ENCODE results near the gene PLPP7. TPM values are rescaled to one million over a fixed set of nuclear protein-coding genes. Genes with fewer than 3 reads are reported as not detected.

PLPP7 gene
- total RNA-seq, 1 experiment from 2014 or later = not detected

GRCh38 chr9:131308906-131309529 lies 19.5 kb downstream of the PLPP7 start:
- no peak for DNase-seq
- no peak overlapping the region for H3K9ac ChIP-seq (ENCODE audit: low read length)
- H3K27ac ChIP-seq (ENCODE audit: low read length) = no peak overlapping the region
- H2AFZ ChIP-seq (ENCODE audit: low read length) = no peak overlapping the region
- no peaks in the 10 kb centered on the region for H3K9me2 ChIP-seq (replicated peaks; ENCODE audit: insufficient read depth, low read length)
- no peak overlapping the region for H3K4me3 ChIP-seq (ENCODE audit: low read length)
- H3K27me3 ChIP-seq (ENCODE audit: low read length) = no peaks in the 10 kb centered on the region
- no peaks in the 10 kb centered on the region for H3K9me3 ChIP-seq (ENCODE audit: low read length)
- H3K4me1 ChIP-seq (ENCODE audit: low read length) = no peaks in the 10 kb centered on the region
- no peaks in the 10 kb centered on the region for H3K79me2 ChIP-seq (ENCODE audit: low read length)
- H3K4me2 ChIP-seq (ENCODE audit: low read depth, low read length, poor library complexity, severe bottlenecking) = no peak overlapping the region
- H4K20me1 ChIP-seq (ENCODE audit: insufficient read depth, low read depth, low read length) = no peaks in the 10 kb centered on the region
- H3K36me3 ChIP-seq (ENCODE audit: insufficient read depth, low read length) = no peaks in the 10 kb centered on the region

DNA sequence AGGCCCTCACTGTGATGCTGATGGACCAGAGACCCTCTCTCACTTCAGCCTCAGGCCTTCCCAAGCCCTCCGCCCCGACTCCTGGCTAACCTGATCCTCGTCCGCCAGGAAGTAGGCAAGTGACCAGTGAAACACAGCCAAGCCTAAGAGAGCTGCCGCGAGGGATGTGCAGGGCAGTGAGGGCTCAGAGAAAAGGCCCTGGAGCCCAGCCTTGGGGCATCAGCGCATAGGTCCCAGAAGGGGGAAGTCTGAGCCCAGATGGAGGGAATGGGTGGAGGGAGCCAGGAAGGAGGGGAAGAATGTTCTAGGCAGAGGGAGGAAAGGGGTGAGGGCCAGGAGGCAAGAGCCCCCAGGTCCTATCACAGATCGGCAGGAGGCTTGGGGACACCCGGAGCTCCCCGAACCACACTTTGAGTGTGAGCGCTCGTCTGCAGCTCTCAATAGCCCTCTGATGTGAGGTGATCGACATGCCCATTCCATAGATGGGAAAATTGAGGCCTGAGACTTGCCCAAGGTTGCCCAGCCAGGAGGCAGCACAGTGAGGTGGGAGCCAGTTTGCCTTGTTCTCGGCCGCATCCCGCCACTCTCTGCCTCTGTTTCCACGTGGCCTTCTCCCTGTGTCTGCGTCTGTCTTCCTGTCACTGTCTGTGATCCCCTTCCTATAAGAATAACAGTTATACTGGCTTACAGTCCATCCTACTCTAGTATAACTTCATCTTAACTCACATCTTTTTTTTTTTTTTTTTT lies 20.2 kb downstream of the PLPP7 start:
- Histone ChIP-seq H3K9ac (ENCODE audit: low read length) (no peak overlapping the region), H3K9me3 (ENCODE audit: low read length) (no peaks in the 10 kb centered on the region), H3K4me1 (ENCODE audit: low read length) (no peaks in the 10 kb centered on the region), H2AFZ (ENCODE audit: low read length) (no peak overlapping the region), H3K9me2 (replicated peaks; ENCODE audit: insufficient read depth, low read length) (no peaks in the 10 kb centered on the region), H3K79me2 (ENCODE audit: low read length) (no peaks in the 10 kb centered on the region), H3K36me3 (ENCODE audit: insufficient read depth, low read length) (no peaks in the 10 kb centered on the region), H3K27me3 (ENCODE audit: low read length) (no peaks in the 10 kb centered on the region), H4K20me1 (ENCODE audit: insufficient read depth, low read depth, low read length) (no peaks in the 10 kb centered on the region), H3K4me2 (ENCODE audit: low read depth, low read length, poor library complexity, severe bottlenecking) (no peak overlapping the region), H3K27ac (ENCODE audit: low read length) (no peak overlapping the region), H3K4me3 (ENCODE audit: low read length) (no peak overlapping the region)
- no peak for DNase-seq

DNA sequence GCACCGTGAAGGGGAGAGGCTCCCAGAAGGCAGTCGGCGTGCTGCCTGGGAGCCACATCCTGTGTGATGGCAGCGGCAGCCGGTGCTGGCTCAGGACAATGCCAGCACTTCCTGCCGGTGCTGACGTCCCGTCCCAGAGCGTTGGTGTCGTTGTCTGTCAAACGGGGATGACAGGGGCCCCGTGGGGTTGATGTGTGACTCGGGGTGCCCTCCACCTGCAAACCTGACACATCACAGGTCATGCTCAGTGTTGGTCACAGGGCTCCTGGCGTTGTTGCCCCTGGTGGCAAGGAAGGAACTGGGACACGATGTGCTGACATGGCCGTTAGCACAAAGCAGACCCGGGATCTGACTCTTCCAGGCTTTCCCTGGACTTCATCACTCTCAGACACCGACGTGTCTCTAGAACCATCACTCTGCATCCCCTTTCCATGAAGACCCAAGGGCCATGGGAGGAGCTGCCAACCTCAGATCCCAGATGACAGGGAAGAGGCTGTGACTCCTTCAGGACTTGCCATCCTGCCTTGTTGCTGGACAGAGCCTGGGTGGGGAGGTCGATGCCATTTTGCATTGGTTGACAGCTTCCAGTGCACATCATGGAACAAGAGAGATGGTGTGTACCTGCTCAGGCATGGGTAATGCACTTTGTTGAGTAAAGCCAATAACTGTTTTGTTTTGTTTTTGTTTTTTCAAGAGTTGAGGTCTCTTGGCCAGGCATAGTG lies 21.5 kb downstream of the PLPP7 start:
- Histone ChIP-seq H3K9me2 (replicated peaks; ENCODE audit: insufficient read depth, low read length) (no peaks in the 10 kb centered on the region), H3K4me3 (ENCODE audit: low read length) (no peak overlapping the region), H3K27me3 (ENCODE audit: low read length) (no peaks in the 10 kb centered on the region), H2AFZ (ENCODE audit: low read length) (no peak overlapping the region), H3K9ac (ENCODE audit: low read length) (no peak overlapping the region), H3K27ac (ENCODE audit: low read length) (no peak overlapping the region), H4K20me1 (ENCODE audit: insufficient read depth, low read depth, low read length) (no peaks in the 10 kb centered on the region), H3K4me1 (ENCODE audit: low read length) (no peaks in the 10 kb centered on the region), H3K36me3 (ENCODE audit: insufficient read depth, low read length) (no peaks in the 10 kb centered on the region), H3K9me3 (ENCODE audit: low read length) (no peaks in the 10 kb centered on the region), H3K79me2 (ENCODE audit: low read length) (no peaks in the 10 kb centered on the region), H3K4me2 (ENCODE audit: low read depth, low read length, poor library complexity, severe bottlenecking) (no peak overlapping the region)
- DNase-seq = no peak

DNA sequence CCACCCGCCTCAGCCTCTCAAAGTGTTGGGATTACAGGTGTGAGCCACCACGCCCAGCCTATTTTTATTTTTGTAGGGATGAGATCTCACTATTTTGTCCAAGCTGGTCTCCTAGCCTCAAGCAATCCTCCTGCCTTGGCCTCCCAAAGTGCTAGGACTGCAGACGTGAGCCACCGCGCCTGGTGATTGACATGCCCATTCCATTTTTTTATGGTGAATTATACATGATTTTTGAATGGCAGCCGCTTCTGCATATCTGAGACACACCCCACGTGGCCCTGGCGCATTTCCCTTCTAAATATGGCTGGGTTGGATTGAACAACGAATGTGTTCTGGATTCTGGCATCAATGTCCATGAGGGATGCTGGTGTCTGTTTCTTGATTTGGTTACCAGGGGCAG lies 22.7 kb downstream of the PLPP7 start:
- no peaks in the 10 kb centered on the region for H3K9me3 ChIP-seq (ENCODE audit: low read length)
- no peaks in the 10 kb centered on the region for H3K36me3 ChIP-seq (ENCODE audit: insufficient read depth, low read length)
- no peak overlapping the region for H3K4me2 ChIP-seq (ENCODE audit: low read depth, low read length, poor library complexity, severe bottlenecking)
- no peak for DNase-seq
- H3K27me3 ChIP-seq (ENCODE audit: low read length) = no peaks in the 10 kb centered on the region
- no peak overlapping the region for H3K9ac ChIP-seq (ENCODE audit: low read length)
- no peaks in the 10 kb centered on the region for H3K4me1 ChIP-seq (ENCODE audit: low read length)
- no peak overlapping the region for H2AFZ ChIP-seq (ENCODE audit: low read length)
- H3K27ac ChIP-seq (ENCODE audit: low read length) = no peak overlapping the region
- H3K4me3 ChIP-seq (ENCODE audit: low read length) = no peak overlapping the region
- no peaks in the 10 kb centered on the region for H3K79me2 ChIP-seq (ENCODE audit: low read length)
- H4K20me1 ChIP-seq (ENCODE audit: insufficient read depth, low read depth, low read length) = no peaks in the 10 kb centered on the region
- H3K9me2 ChIP-seq (replicated peaks; ENCODE audit: insufficient read depth, low read length) = no peaks in the 10 kb centered on the region

DNA sequence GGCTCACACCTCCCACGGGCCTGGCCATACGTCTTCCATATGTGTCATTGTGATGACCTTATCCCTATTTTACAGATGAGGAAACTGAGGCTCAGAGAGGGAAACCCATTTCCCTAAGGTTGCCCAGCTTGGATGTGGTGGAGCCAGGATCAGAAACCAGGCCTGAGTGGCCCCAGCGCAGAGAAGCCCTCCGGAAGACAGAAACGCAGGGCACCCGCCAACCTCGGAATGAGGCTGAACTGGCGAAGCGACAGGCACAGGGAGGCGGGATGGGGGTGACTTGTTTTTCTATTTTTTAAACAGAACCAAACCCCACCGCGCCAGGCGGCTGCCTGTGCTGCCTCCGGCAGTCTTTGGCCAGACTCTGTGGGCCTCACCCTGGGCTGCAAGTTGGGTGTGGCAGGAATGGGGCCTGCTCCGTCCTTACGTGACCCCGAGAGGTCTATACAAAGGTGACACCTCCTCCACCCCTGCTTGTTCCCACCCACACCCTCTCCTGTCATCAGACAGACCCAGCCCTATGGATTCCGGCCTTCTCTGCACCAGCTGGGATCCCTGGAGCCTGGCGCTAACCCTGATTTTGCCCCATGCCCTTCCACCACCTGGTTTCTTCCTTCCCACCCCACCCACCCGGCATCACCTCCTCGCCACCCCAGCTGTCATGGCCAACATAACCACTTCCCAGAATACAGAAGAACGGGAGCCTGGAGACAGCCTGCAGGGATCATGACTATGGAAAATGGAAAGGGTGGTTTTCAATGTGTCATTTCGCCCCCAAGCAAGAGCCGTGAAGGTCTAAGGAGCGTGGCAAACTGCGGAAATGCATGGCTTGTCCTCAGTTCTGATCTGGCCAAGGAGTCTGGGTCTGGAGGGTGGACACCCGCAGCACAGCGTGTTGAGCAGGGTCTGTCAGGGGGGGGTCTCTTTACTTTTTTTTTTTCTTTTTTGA lies 23.6 kb downstream of the PLPP7 start:
- Histone ChIP-seq H3K36me3 (ENCODE audit: insufficient read depth, low read length) (no peaks in the 10 kb centered on the region), H2AFZ (ENCODE audit: low read length) (no peak overlapping the region), H3K9ac (ENCODE audit: low read length) (no peak overlapping the region), H3K4me2 (ENCODE audit: low read depth, low read length, poor library complexity, severe bottlenecking) (no peak overlapping the region), H3K79me2 (ENCODE audit: low read length) (no peaks in the 10 kb centered on the region), H3K27me3 (ENCODE audit: low read length) (no peaks in the 10 kb centered on the region), H3K27ac (ENCODE audit: low read length) (no peak overlapping the region), H3K4me1 (ENCODE audit: low read length) (no peaks in the 10 kb centered on the region), H3K4me3 (ENCODE audit: low read length) (no peak overlapping the region), H3K9me2 (replicated peaks; ENCODE audit: insufficient read depth, low read length) (no peaks in the 10 kb centered on the region), H3K9me3 (ENCODE audit: low read length) (no peaks in the 10 kb centered on the region), H4K20me1 (ENCODE audit: insufficient read depth, low read depth, low read length) (no peaks in the 10 kb centered on the region)
- DNase-seq = no peak

DNA sequence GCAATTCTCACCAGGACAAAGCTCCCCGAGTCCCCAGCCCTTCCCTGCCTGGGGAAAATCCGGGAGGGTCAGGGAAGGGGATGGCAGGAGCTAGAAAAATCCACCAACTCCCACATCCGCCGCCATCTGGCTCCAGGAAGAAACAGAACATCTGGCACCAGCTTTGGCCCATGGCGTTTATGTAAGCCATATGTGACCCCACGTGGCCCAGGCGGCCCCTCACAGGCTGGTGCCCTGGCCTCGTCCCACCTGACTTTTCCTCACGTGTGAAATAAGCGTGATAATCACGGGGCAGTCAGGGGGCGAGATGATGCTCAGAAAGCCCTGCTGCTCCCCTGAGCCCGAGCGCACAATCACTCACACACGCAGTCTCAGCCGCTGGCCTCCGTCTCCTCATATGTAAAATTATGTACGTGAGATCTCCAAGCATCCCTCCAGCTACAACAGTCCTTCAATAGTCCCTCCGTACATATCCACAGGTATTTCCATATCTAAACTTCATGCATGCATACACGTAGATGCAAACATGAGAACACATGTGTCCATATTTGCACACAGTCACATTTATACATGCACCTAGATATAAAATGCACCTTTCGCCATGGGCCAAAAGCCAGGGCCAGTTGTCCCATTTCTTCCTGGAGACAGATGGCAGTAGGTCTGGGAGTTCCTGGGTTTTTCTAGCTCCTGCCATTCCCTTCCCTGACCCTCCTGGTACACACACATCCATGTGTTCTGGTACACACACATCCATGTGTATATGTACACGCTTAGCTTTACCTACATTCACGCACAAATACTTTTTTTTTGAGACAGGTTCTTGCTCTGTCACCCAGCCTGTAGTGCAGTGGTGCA lies 28.9 kb downstream of the PLPP7 start:
- no peak overlapping the region for H3K4me3 ChIP-seq (ENCODE audit: low read length)
- H3K9me3 ChIP-seq (ENCODE audit: low read length) = no peaks in the 10 kb centered on the region
- no peaks in the 10 kb centered on the region for H3K4me1 ChIP-seq (ENCODE audit: low read length)
- H3K4me2 ChIP-seq (ENCODE audit: low read depth, low read length, poor library complexity, severe bottlenecking) = no peak overlapping the region
- H3K27me3 ChIP-seq (ENCODE audit: low read length) = no peaks in the 10 kb centered on the region
- no peak overlapping the region for H3K27ac ChIP-seq (ENCODE audit: low read length)
- DNase-seq = no peak
- no peak overlapping the region for H2AFZ ChIP-seq (ENCODE audit: low read length)
- H3K9ac ChIP-seq (ENCODE audit: low read length) = no peak overlapping the region
- no peaks in the 10 kb centered on the region for H4K20me1 ChIP-seq (ENCODE audit: insufficient read depth, low read depth, low read length)
- H3K36me3 ChIP-seq (ENCODE audit: insufficient read depth, low read length) = no peaks in the 10 kb centered on the region
- no peaks in the 10 kb centered on the region for H3K9me2 ChIP-seq (replicated peaks; ENCODE audit: insufficient read depth, low read length)
- no peaks in the 10 kb centered on the region for H3K79me2 ChIP-seq (ENCODE audit: low read length)

- Histone ChIP-seq H2AFZ (ENCODE audit: low read length) (no peak overlapping the region), H3K9ac (ENCODE audit: low read length) (no peak overlapping the region), H3K4me2 (ENCODE audit: low read depth, low read length, poor library complexity, severe bottlenecking) (no peak overlapping the region), H3K79me2 (ENCODE audit: low read length) (no peaks in the 10 kb centered on the region), H3K36me3 (ENCODE audit: insufficient read depth, low read length) (no peaks in the 10 kb centered on the region), H3K9me3 (ENCODE audit: low read length) (no peaks in the 10 kb centered on the region), H3K4me1 (ENCODE audit: low read length) (no peaks in the 10 kb centered on the region), H3K27me3 (ENCODE audit: low read length) (no peaks in the 10 kb centered on the region), H3K4me3 (ENCODE audit: low read length) (no peak overlapping the region), H4K20me1 (ENCODE audit: insufficient read depth, low read depth, low read length) (no peaks in the 10 kb centered on the region), H3K9me2 (replicated peaks; ENCODE audit: insufficient read depth, low read length) (no peaks in the 10 kb centered on the region), H3K27ac (ENCODE audit: low read length) (no peak overlapping the region)
- no peak for DNase-seq
Observed at GRCh38 chr9:131319486-131319885, 30.0 kb downstream of the PLPP7 start.
